22Rv1 (cell line): ENCODE data around the gene PDZD7.

Experiments used
- H3K27ac ChIP-seq: fragments of 450-650 bp; 2 replicates; pipeline ENCODE4 v1.5.1; 2017
- ZFX ChIP-seq: fragments of 450-650 bp; IDR thresholded peaks from 2 replicates; pipeline ENCODE4 v1.6.1; 2017; ENCODE audit warnings: antibody characterized with exemption, borderline replicate concordance
- TF ChIP-seq, protein P1 (sequence below): fragments of 450-650 bp; IDR thresholded peaks from 2 replicates; pipeline ENCODE4 v1.5.1; 2017; ENCODE audit warnings: mild to moderate bottlenecking

PDZD7 gene

DNA sequence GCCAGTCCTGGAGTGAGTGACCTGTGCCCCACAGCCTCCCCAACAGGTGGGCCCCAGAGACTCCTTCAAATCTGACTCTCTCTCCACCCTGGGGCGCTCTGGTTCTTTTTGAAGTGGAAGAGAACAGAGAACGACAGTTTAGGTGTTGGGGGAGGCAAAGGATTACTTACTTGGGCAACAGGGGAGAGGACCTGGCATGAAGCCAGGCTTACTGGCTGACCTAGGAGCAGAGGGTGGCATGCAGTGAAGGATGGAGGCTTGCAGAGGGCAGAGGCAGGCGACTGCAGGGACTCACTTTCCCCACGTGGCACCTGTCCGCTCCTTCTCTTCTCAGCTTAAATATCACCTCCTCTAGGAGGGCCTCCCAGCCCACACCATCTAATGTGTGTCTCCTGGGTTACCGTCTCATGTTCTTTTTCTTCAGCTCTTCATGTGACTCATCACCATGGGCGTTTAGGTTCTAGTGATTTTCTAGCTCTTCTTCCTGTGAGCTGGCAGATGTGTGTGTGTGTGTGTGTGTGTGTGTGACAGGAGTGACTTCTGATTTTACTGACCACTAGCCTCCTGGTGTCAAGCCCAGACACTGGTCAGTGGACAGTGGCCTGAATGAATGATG, 15.9 kb downstream of the PDZD7 start:
- no peak overlapping the region for H3K27ac ChIP-seq
- TF ChIP-seq, protein P1, sequence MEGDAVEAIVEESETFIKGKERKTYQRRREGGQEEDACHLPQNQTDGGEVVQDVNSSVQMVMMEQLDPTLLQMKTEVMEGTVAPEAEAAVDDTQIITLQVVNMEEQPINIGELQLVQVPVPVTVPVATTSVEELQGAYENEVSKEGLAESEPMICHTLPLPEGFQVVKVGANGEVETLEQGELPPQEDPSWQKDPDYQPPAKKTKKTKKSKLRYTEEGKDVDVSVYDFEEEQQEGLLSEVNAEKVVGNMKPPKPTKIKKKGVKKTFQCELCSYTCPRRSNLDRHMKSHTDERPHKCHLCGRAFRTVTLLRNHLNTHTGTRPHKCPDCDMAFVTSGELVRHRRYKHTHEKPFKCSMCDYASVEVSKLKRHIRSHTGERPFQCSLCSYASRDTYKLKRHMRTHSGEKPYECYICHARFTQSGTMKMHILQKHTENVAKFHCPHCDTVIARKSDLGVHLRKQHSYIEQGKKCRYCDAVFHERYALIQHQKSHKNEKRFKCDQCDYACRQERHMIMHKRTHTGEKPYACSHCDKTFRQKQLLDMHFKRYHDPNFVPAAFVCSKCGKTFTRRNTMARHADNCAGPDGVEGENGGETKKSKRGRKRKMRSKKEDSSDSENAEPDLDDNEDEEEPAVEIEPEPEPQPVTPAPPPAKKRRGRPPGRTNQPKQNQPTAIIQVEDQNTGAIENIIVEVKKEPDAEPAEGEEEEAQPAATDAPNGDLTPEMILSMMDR: no peak
- no peak for TF ChIP-seq ZFX

DNA sequence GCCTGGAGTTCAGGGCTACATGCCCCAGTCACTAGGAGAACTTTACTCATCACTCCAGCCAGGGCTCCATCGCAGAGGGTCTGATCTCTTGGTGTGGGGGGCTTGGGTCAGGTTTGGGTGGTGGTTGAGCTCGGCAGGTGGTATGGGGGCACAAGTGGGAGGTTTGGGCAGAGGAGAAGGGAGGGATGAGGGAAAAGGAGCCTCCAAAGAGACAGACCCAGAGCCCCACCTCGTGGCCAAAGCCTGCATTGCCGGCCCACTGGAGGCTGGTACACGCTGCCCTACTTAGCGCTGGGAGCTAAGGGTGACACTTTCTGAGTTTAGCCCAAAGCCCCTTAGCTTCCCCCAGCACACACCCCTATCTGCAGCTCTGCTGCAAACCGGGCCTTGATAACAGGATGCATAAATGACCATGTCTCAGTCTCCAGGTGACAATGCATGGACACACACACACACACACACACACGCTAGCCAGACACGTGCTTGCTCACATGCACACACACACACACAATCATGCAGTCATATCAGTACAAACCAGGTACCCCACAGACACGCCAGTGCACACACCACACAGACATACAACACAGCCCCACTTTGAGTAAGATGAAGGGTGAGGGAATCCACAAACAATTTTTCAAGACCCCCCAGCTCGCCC, 16.6 kb downstream of the PDZD7 start:
- no peak for TF ChIP-seq ZFX
- TF ChIP-seq, protein P1: peak; percentile 86
- H3K27ac ChIP-seq: no peak overlapping the region

DNA sequence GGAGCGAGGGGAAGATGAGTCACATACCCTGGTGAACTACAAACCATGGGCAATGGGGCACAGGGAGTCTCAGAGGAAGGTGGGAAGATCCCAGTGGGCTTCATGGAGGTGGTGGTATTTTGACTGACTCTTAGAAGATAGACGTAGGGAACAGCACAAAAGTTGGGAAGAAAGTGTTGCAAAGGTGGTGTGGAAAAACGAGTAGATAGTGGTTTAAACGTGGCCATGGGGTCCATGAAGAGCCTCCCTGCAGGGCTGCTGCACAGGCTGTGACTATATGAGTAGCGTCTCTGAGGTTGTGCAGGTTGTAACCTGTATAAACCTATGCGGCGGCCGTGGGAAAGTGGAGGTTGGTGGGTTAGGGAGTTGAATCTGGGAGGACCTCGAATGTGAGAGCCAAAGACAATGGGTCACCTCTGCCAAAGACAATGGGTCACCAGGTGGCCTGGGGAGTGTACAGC, 17.5 kb downstream of the PDZD7 start:
- TF ChIP-seq ZFX: no peak
- TF ChIP-seq, protein P1: no peak
- no peak overlapping the region for H3K27ac ChIP-seq

DNA sequence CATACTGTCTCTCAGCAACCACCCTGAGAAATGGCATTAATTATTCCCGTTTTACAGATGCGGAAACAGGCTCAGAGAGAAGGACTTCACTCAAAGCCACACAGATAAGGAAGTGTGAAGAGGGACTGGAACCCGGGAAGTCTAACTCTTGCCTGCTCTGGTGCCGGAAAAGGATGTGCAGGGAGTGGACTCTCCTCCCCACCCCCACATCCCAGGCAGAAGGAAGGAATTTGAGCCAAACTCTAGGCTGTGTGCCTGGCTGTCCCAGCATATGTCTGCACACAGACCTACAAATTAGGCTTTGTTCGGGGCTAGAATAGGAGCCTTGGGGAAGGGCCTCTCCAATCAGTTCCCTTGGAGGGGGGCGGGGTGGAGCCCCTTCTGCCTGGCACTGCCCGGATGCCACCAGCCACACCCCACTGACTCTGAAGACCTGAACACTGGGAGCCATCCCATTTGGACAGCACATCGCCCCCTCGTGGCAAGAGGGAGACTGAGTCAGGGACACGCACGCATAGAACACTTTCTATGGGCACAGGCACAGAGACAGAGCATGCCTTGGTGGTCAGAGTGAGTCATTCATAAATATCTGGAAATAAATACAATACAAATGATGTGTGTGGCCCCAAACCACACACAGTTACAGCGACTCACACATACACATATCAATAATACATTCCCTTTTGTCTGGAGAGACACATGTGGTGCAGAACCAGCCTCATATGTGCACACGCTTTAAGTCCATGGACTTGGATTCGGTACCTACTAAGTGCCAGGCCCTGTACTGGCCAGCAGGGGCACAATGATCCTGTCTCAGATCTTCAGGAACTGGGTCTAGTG, 18.2 kb downstream of the PDZD7 start:
- no peak for TF ChIP-seq ZFX
- TF ChIP-seq, protein P1: peak; percentile 98
- H3K27ac ChIP-seq: no peak overlapping the region

DNA sequence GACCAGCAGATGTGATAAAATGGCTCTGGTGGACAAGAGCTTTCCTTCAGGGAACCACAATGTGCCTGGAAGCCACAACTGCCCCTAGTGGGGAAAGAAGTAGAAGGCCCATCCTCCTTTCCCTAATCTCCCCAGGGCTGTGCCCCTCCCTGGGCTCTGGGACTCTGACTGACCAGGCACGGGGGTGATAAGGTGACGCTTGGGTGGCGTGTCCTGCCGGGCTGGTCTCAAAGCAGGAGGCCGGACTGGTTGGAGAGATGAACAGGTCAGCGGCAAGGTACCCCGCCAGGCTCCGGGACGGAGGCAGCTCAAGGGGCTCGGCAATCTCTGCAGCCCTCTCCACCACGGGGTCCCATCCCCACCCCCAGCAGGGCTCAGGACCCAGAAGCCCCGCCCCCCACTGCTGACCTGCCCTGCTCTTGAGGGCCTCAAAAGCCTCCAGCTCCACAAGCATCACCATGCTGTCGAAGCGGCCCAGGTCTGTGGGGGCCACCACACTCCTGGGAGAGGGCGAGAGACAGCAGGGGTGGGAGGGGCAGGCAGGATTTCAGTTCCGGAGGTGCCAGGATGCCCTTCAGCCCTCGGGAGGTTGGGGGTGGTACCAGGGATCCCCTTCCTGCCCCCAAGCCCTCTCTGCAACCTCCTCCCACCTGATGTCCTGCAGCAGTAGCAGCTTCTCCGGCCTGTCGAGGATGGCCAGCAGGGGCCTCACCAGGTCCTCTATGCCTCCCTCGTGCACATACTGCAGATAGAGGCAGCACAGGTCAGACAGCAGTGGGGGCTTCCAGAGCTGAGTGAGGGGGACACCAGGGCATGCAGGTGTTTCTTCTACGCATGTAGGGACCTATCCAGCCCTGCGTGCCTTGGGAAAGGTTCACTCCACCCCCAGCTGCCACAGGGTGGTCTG, 19.2 kb downstream of the PDZD7 start:
- no peak overlapping the region for H3K27ac ChIP-seq
- TF ChIP-seq, protein P1: peak; percentile 12; the same call in 1 of the 2 replicates
- no peak for TF ChIP-seq ZFX

DNA sequence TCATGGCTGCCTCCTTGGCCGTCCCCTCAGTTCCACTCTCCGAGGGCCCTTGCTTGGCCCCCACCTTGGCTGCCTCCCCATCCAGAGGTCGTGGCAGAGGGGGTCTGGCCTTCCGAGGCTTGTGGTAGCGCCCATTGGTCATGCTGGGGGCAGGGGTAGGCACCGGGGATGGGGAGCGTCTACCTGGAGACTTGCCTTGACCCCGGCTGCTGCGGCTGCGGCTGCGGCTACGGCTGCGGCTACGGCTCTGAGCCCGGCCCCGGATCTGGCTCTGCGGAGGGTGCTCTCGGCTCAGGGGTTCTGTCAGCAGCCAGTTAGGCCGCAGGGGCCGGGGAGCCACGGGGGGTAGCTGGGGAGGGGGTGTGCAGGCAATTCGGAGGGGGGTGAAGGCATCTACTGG, 20.6 kb downstream of the PDZD7 start:
- H3K27ac ChIP-seq: no peak overlapping the region
- TF ChIP-seq, protein P1: no peak
- no peak for TF ChIP-seq ZFX
